Fibroblast of mammary gland (primary cell): ENCODE results near the gene NOG.

Experiments
- DNase-seq: peaks from one replicate; pipeline ENCODE4 v3.0.0-alpha.2; 2010; ENCODE audit warnings: low read depth
- H3K4me3 ChIP-seq: 2 replicates; pipeline ENCODE4 v1.5.1; 2011; ENCODE audit warnings: low read depth, mild to moderate bottlenecking, low read length, moderate library complexity; ENCODE audit not compliant: control insufficient read depth
- CTCF ChIP-seq: conservative IDR thresholded peaks from 2 replicates; pipeline ENCODE4 v1.5.1; 2011; ENCODE audit warnings: low read depth, low read length, inconsistent platforms; ENCODE audit not compliant: control insufficient read depth, insufficient read depth

Gene NOG

GRCh38 chr17:56596691-56597494, 3.4 kb downstream of the NOG start:
- no peak for DNase-seq
- H3K4me3 ChIP-seq, result no peak overlapping the region
- TF ChIP-seq CTCF, result no peak

GRCh38 chr17:56597495-56597990, 4.0 kb downstream of the NOG start:
- DNase-seq, result no peak
- H3K4me3 ChIP-seq, result no peak overlapping the region
- TF ChIP-seq CTCF, result no peak

GRCh38 chr17:56598466-56598865, 5.0 kb downstream of the NOG start:
- peak; percentile 5 for DNase-seq
- TF ChIP-seq CTCF, result no peak
- no peak overlapping the region for H3K4me3 ChIP-seq

GRCh38 chr17:56599088-56599487, 5.6 kb downstream of the NOG start:
- TF ChIP-seq CTCF, result no peak
- H3K4me3 ChIP-seq, result no peak overlapping the region
- DNase-seq, result no peak

GRCh38 chr17:56599566-56599965, 6.1 kb downstream of the NOG start:
- no peak for TF ChIP-seq CTCF
- no peak overlapping the region for H3K4me3 ChIP-seq
- DNase-seq, result no peak

- no peak overlapping the region for H3K4me3 ChIP-seq
- no peak for TF ChIP-seq CTCF
- no peak for DNase-seq
These were observed 6.8 kb downstream of the NOG start for GRCh38 chr17:56600256-56600655.
